ENCODE results near the gene PLA2G7. TPM values are rescaled to one million over a fixed set of nuclear protein-coding genes. Genes with fewer than 3 reads are reported as not detected.
"Not testable (repeated sequence)": the region's sequence is repeated elsewhere in the genome, so short reads cannot be mapped to it uniquely, and the experiment has no call there.

Gene PLA2G7
- total and polyA plus RNA-seq, 2 of the 4 experiments (the other 2 are of a cell fraction), result not detected

DNA sequence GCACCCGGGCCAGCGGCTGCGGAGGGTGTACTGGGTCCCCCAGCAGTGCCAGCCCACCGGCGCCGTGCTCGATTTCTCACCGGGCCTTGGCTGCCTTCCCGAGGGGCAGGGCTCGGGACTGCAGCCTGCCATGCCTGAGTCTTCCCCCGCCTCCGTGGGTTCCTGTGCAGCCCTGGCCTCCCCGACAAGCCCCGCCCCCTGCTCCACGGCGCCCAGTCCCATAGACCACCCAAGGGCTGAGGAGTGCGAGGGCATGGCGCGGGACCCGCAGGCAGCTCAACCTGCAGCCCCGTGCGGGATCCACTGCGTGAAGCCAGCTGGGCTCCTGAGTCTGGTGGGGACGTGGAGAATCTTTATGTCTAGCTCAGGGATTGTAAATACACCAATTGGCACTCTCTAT, 39.6 kb upstream of the PLA2G7 start:
- H3K23ac ChIP-seq (ENCODE audit: low read depth, low read length); H3K79me1 ChIP-seq (ENCODE audit: low read depth in 1 of 2, low read length in 2 of 2); H3K27me3 ChIP-seq (ENCODE audit: control insufficient read depth, insufficient read depth, low read length); H3K4me1 ChIP-seq (ENCODE audit: control insufficient read depth, insufficient read depth, low read length); H2AK5ac ChIP-seq (ENCODE audit: low read depth, low read length); POLR2A ChIA-PET (ENCODE audit: unreplicated experiment); BruUV-seq (replicated peaks); H2BK5ac ChIP-seq (ENCODE audit: low read depth, low read length, poor library complexity, severe bottlenecking); H3K9ac ChIP-seq (ENCODE audit: low read depth, low read length); H3K9me1 ChIP-seq (ENCODE audit: insufficient read depth, low read length); H2BK15ac ChIP-seq (ENCODE audit: low read depth, low read length); H4K20me1 ChIP-seq (ENCODE audit: insufficient read depth, low read length); H3K36me3 ChIP-seq (ENCODE audit: control insufficient read depth, insufficient read depth, low read length); H2BK120ac ChIP-seq (ENCODE audit: low read depth, low read length); H2BK20ac ChIP-seq (ENCODE audit: low read depth, low read length); intact Hi-C loops (cut with micrococcal nuclease); H4K5ac ChIP-seq (ENCODE audit: low read depth, low read length); H3K4me2 ChIP-seq (ENCODE audit: low read depth, low read length); CTCF ChIA-PET; H2AK9ac ChIP-seq (replicated peaks; ENCODE audit: low read depth, low read length, poor library complexity); H3K56ac ChIP-seq (ENCODE audit: extremely low read depth, insufficient read depth, low read length); H3K18ac ChIP-seq (ENCODE audit: low read depth, low read length); DNase-seq; H3K4ac ChIP-seq (ENCODE audit: low read depth, low read length); H4K8ac ChIP-seq (ENCODE audit: low read depth in 2 of 2, low read length in 2 of 2); H2AFZ ChIP-seq (replicated peaks; ENCODE audit: low read length, poor library complexity); dilution Hi-C loops (cut with HindIII; ENCODE audit: low sequenced_read_pairs, unreplicated experiment); H4K91ac ChIP-seq (ENCODE audit: insufficient read depth, low read depth, low read length); H3K9me3 ChIP-seq (ENCODE audit: control insufficient read depth, insufficient read depth, low read length); H3K14ac ChIP-seq (replicated peaks; ENCODE audit: low read depth, low read length); H3K27ac ChIP-seq (ENCODE audit: insufficient read depth, low read length); ATAC-seq (ENCODE audit: low read depth); H3K4me3 ChIP-seq (ENCODE audit: insufficient read depth, low read depth, low read length): not testable (repeated sequence)
- in situ Hi-C loops (cut with MboI; ENCODE audit: low sequenced_read_pairs), result loop anchor here (25.0 kb wide), 1 partner anchor 362 kb away; no protein-coding TSS in a partner anchor
- whole genome bisulfite sequencing, 2 experiments (ENCODE audit: extremely low coverage in 2 of 2, insufficient read length in 1 of 2), result 96% methylated on average over 12 of the region's 24 CpGs; no CpG with 5 or more reads in 1 of the 2 experiments

Measured in IMR-90 (cell line).